NCI-H748 (cell line): Measurements from ENCODE around the gene AKT1S1.
A peak's percentile ranks its signal among the peaks of the same experiment; 100 is the strongest.
"Not testable (repeated sequence)": the region's sequence is repeated elsewhere in the genome, so short reads cannot be mapped to it uniquely, and the experiment has no call there.

Experiments used
- DNase-seq: peaks from one replicate; lab custom pipeline; 2025; ENCODE audit not compliant: unreplicated experiment; lab: John Stamatoyannopoulos, UW

The AKT1S1 gene

GRCh38 chr19:49839713-49840112, 37.4 kb downstream of the AKT1S1 start:
- DNase-seq = no peak

- no peak for DNase-seq
These were observed 38.1 kb downstream of the AKT1S1 start for GRCh38 chr19:49838885-49839588.

- no peak for DNase-seq
These were observed 39.7 kb downstream of the AKT1S1 start for GRCh38 chr19:49837425-49837824.

GRCh38 chr19:49837009-49837310, 40.2 kb downstream of the AKT1S1 start:
- DNase-seq = no peak

GRCh38 chr19:49836176-49837008, 40.8 kb downstream of the AKT1S1 start:
- no peak for DNase-seq

- no peak for DNase-seq
These were observed 41.6 kb downstream of the AKT1S1 start for GRCh38 chr19:49835562-49835961.

- DNase-seq = no peak
These were observed 43.6 kb downstream of the AKT1S1 start for GRCh38 chr19:49833599-49833998.

GRCh38 chr19:49832556-49832955, 44.6 kb downstream of the AKT1S1 start:
- no peak for DNase-seq

- no peak for DNase-seq
These were observed 45.6 kb downstream of the AKT1S1 start for GRCh38 chr19:49831592-49831991.

GRCh38 chr19:49830766-49831165, 46.4 kb downstream of the AKT1S1 start:
- DNase-seq = no peak

- no peak for DNase-seq
These were observed 47.4 kb downstream of the AKT1S1 start for GRCh38 chr19:49829721-49830120.

GRCh38 chr19:49829200-49829599, 48.0 kb downstream of the AKT1S1 start:
- DNase-seq = no peak

GRCh38 chr19:49827034-49827433, 50.1 kb downstream of the AKT1S1 start:
- no peak for DNase-seq

GRCh38 chr19:49824662-49825061, 52.5 kb downstream of the AKT1S1 start:
- no peak for DNase-seq

GRCh38 chr19:49823472-49823871, 53.7 kb downstream of the AKT1S1 start:
- peak; percentile 56 for DNase-seq

GRCh38 chr19:49820125-49820524, 57.0 kb downstream of the AKT1S1 start:
- no peak for DNase-seq

- DNase-seq = not testable (repeated sequence)
These were observed 57.6 kb downstream of the AKT1S1 start for GRCh38 chr19:49819452-49820115.
